WI38 (cell line): ENCODE data around the gene MRO.

Source experiments
- H3K4me3 ChIP-seq: 2 replicates; pipeline ENCODE4 v1.5.1; 2011; ENCODE audit warnings: low read depth, mild to moderate bottlenecking, control low read depth, low read length
- TF ChIP-seq, protein P1 (sequence below): IDR thresholded peaks from 2 replicates; pipeline ENCODE4 v1.5.1; 2012; ENCODE audit warnings: low read depth, mild to moderate bottlenecking, control low read depth, low read length

MRO gene

DNA sequence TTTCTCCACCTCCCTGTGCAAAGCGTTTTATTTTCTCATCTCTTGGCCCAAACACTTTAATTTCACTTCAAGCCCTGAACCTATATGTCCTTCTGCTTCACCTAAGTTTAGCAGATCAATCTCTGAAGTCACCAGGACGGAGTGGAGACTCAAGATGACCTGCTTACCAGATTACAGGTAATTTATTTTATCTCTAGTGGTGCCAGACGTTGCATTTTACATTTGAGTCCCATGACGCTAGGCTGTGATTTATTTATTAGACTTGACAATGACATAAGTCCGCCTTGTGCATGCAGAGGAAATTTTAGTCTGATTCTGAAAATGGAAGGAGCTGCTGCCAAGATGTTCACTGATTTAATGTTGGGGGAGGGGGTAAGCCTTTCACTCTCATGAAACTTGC lies 73.9 kb downstream of the MRO start:
- H3K4me3 ChIP-seq = no peak overlapping the region
- TF ChIP-seq, protein P1, sequence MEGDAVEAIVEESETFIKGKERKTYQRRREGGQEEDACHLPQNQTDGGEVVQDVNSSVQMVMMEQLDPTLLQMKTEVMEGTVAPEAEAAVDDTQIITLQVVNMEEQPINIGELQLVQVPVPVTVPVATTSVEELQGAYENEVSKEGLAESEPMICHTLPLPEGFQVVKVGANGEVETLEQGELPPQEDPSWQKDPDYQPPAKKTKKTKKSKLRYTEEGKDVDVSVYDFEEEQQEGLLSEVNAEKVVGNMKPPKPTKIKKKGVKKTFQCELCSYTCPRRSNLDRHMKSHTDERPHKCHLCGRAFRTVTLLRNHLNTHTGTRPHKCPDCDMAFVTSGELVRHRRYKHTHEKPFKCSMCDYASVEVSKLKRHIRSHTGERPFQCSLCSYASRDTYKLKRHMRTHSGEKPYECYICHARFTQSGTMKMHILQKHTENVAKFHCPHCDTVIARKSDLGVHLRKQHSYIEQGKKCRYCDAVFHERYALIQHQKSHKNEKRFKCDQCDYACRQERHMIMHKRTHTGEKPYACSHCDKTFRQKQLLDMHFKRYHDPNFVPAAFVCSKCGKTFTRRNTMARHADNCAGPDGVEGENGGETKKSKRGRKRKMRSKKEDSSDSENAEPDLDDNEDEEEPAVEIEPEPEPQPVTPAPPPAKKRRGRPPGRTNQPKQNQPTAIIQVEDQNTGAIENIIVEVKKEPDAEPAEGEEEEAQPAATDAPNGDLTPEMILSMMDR = no peak
